Activated CD4-positive, CD25-positive, alpha-beta regulatory T cell (primary cell): ENCODE measurements around the gene PACRG.

Source experiments
- DNase-seq, 4 experiments: peaks; one replicate each; lab custom pipeline; 2025; lab: John Stamatoyannopoulos, UW

PACRG gene

GRCh38 chr6:163354085-163354484 is 626.3 kb downstream of the PACRG start:
- no peak for DNase-seq

GRCh38 chr6:163354761-163355425 is 627.1 kb downstream of the PACRG start:
- DNase-seq, result no peak

GRCh38 chr6:163355426-163355991 is 627.7 kb downstream of the PACRG start:
- DNase-seq, result no peak

GRCh38 chr6:163356324-163356723 is 628.5 kb downstream of the PACRG start:
- no peak for DNase-seq

GRCh38 chr6:163356743-163357142 is 629.0 kb downstream of the PACRG start:
- DNase-seq, result no peak

GRCh38 chr6:163364641-163365040 is 636.9 kb downstream of the PACRG start:
- no peak for DNase-seq
